ENCODE data around the gene TARBP1.

GRCh38 chr1:234486858-234487840 is 8.2 kb upstream of the TARBP1 start:
- TF ChIP-seq CTCF (IDR thresholded peaks at IDR 0.05) (peak; percentile 90), ZFX (IDR thresholded peaks at IDR 0.05; ENCODE audit: borderline replicate concordance) (no peak)
